ENCODE data around the gene HIBADH.
"Not testable (repeated sequence)": the region's sequence is repeated elsewhere in the genome, so short reads cannot be mapped to it uniquely, and the experiment has no call there.

HIBADH gene

GRCh38 chr7:27639851-27640250, 22.8 kb downstream of the HIBADH start:
- in situ Hi-C loops (cut with MboI; ENCODE audit: low sequenced_read_pairs): no loop called here

- in situ Hi-C loops (cut with MboI; ENCODE audit: low sequenced_read_pairs): not testable (repeated sequence)
These were observed 23.6 kb downstream of the HIBADH start for GRCh38 chr7:27639048-27639447.

- in situ Hi-C loops (cut with MboI; ENCODE audit: low sequenced_read_pairs): no loop called here
These were observed 26.2 kb downstream of the HIBADH start for GRCh38 chr7:27636326-27637006.

- in situ Hi-C loops (cut with MboI; ENCODE audit: low sequenced_read_pairs): no loop called here
These were observed 27.0 kb downstream of the HIBADH start for GRCh38 chr7:27635728-27636127.

DNA sequence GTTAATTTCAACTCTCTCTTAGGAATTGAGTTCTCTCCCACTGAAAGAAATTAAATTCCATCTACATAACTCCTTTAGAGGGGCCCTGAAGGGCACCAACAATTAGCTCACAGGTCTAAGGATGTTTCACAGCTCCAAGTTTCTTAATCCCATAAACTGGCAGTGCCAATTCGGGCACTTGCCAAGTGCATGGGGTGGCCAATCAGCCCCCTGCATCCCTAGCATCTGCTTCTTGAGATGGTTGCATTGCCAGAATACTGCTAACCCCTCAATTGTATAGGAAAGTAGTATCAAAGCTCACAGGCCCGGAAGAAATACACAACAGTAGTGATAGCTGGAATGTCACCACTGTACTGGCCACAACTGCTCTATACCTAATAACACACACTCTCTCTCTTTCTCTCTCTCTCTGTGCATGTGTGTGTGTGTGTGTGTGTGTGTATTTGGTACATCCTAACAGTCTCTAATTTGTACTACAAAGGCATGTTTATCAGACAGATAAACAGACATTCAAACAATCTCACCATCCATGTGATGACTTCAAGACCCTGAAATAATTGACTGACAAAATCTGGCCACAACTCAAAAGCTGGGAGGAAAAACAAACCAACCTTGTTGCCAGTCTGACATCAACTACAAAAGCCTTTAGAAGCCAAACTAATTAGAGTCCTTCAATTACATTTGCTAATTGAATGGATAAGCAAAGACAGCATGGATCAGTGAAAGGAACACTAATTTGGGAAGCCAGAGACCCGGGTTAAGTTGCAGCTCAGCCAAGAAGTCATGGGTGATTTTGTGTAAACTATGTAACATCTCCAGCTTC, 27.8 kb downstream of the HIBADH start:
- in situ Hi-C loops (cut with MboI; ENCODE audit: low sequenced_read_pairs): no loop called here

DNA sequence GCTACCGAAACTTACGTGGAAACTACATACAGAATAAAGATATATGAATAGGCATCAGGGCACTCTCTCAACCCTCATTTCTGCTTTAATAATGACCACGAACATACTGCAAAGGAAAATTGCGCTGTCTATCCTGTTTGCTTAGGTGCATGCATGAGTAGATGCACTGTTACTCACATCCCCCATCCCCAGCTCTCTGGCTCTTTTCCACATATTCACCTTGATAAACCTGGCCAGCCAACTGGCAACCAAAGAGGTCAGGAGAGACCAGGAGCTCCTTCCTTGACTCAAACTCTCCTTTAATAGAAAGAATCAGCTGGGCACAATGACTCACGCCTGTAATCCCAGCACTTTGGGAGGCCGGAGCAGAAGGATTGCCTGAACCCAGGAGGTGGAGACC, 29.6 kb downstream of the HIBADH start:
- in situ Hi-C loops (cut with MboI; ENCODE audit: low sequenced_read_pairs): no loop called here

GRCh38 chr7:27631391-27631790, 31.3 kb downstream of the HIBADH start:
- in situ Hi-C loops (cut with MboI; ENCODE audit: low sequenced_read_pairs): no loop called here

DNA sequence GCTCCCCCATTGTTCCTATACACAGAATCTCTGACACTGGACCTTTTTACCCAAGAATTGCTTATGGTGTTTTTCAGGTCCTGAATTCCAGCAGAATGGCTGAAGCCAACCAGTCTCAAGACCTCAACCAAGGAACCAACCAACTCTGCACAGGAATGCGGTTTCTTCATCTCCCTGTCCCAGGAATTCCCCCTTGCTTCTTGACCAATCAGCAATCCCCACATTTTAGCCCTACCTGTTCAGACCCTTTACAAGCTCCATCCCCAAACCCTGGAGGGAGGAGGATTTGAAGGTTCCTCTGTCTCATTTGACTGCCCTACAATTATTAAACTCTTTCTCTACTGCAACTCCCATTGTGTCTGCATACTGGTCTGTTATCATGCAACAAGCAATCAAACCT, 35.5 kb downstream of the HIBADH start:
- in situ Hi-C loops (cut with MboI; ENCODE audit: low sequenced_read_pairs): no loop called here

DNA sequence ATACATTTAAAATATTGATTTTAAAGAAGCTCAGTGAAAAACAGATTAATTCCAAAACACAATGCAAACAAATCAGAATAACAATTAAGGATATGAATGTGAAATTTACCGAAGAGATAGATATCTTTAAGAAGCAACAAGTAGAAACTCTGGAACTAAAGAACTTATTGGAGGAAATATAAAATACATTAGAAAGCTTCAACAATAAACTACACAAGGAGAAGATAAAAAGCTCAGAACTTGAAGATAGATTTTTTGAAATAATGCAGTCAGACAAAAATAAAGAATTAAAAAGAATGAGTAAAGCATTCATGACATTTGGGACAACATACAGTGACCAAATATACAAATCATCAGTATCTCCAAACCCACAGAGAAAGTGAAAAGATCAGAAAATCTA, 43.2 kb downstream of the HIBADH start:
- in situ Hi-C loops (cut with MboI; ENCODE audit: low sequenced_read_pairs): no loop called here

GRCh38 chr7:27617651-27618381, 44.9 kb downstream of the HIBADH start:
- in situ Hi-C loops (cut with MboI; ENCODE audit: low sequenced_read_pairs): no loop called here

GRCh38 chr7:27616914-27617548, 45.7 kb downstream of the HIBADH start:
- in situ Hi-C loops (cut with MboI; ENCODE audit: low sequenced_read_pairs): no loop called here

- in situ Hi-C loops (cut with MboI; ENCODE audit: low sequenced_read_pairs): no loop called here
These were observed 46.5 kb downstream of the HIBADH start for GRCh38 chr7:27616186-27616491.

DNA sequence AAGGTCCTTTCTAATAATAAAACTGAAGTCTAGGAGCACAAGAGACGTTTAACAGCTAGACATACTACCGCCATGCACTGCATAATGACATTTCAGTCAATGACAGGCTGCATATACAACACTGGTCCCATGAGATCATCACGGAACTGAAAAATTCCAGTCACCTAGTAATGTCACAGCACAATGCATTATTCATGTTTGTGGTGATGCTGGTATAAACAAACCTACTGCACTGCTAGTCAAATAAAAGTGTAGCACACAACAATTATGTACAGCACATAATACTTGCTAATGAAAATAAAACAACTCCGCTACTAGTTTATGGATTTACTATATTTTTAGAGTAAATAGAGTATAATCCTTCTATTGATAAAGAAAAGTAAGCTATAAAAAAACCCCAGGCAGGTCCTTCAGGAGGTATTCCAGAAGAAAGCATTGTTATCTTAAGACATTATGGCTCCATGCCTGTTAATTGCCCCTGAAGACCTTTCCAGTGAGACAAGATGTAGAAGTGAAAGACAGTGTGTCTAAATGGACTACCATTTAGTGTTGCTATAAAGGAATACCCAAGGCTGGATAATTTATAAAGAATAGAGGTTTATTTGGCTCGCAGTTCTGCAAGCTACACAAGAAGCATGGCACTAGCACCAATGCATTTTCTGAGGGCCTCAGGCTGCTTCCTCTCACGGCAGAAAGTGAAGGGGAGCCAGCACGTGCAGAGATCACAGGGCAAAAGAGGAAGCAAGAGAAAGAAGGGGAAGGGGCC, 47.1 kb downstream of the HIBADH start:
- in situ Hi-C loops (cut with MboI; ENCODE audit: low sequenced_read_pairs): no loop called here

DNA sequence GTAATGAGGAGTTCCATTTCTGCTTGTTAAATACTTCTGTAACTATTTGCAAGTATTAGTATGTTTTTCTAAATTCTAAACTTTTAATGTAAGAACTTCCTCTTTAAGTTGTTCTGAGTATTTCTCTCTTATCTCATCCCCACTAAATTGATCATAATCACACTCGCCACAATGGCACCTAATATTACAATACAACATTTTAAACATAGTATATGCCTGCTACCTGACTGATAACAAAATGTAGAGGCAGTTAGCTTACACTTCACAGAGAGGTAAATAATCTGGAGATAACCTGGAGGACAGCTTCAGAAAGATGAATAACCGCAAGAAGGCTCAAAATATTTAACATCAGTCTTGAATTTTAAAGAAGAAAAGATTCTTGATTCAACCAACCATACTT, 48.6 kb downstream of the HIBADH start:
- in situ Hi-C loops (cut with MboI; ENCODE audit: low sequenced_read_pairs): no loop called here

DNA sequence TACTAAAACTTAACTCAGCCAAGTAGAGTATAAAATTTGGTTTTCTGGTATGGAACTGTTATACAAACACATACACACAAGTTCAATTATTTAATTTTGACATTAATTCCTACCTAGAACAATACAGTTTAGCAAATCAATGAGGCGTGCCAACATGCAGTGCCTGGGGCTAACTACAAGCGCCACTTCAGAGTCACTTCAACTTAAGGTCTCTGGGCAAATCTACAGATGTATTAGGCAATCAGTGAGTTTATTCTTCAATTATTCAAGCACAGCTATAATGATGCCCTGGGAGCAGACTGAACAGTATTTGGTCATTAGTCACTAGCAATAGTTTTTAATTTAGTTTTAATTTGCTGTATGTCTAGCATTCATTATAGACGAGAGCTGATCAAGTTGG, 51.6 kb downstream of the HIBADH start:
- in situ Hi-C loops (cut with MboI; ENCODE audit: low sequenced_read_pairs): no loop called here

GRCh38 chr7:27608776-27609495, 53.7 kb downstream of the HIBADH start:
- in situ Hi-C loops (cut with MboI; ENCODE audit: low sequenced_read_pairs): no loop called here

DNA sequence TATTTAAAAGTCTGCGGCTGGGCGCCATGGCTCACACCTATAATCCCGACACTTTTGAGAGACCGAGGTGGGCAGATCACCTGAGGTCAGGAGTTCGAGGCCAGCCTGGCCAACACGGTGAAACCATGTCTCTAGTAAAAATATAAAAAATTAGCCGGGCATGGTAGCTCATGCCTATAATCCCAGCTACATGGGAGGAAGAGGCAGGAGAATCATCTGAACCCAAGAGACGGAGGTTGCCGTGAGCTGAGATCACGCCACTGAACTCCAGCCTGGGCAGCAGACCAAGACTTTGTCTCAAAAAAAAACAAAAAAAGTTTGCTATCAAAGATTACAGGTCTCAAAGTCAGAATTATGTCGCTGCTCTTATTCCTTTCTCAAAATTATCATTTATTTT, 55.5 kb downstream of the HIBADH start:
- in situ Hi-C loops (cut with MboI; ENCODE audit: low sequenced_read_pairs): no loop called here

GRCh38 chr7:27606270-27607209, 56.1 kb downstream of the HIBADH start:
- in situ Hi-C loops (cut with MboI; ENCODE audit: low sequenced_read_pairs): no loop called here

DNA sequence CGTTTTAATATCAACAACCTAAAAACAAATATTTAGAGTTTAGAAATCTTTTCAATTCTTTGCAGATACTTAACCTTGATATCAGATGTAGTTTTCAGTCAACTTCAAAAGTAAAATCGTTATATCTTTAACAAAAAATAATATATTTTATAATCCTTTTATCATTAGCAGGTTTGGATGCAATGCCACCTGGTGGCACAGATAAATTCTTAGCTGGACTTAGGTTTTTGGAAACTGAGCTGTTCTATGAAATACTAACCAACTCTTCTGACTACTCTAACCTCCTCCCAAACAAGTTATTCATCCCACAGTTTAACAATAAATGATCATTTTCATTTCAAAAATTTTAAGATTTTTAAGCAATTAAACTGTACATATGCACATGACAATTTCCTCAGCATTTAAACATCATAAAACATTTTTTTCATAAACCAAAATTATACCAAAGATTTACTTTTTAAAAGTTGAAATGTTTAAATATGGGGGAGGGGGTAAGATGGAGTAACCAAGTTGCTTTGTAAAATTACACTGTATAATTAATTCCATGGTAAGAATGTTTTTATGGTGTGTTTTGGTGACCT, 56.9 kb downstream of the HIBADH start:
- in situ Hi-C loops (cut with MboI; ENCODE audit: low sequenced_read_pairs): no loop called here
